HEK293 (cell line): Measurements from ENCODE around the gene CPNE9.

Experiments used
- CTCF ChIA-PET: fragments of 350-600 bp; formaldehyde crosslinking; extraction: SDS; loops from one replicate; lab custom pipeline; 2021; ENCODE audit warnings: antibody characterized with exemption; lab: Yijun Ruan, JAX
- POLR2A ChIA-PET: fragments of 300-600 bp; formaldehyde crosslinking; extraction: SDS; loops from one replicate; lab custom pipeline; 2020; ENCODE audit warnings: antibody characterized with exemption, inconsistent platforms; lab: Yijun Ruan, JAX
- H3K27ac ChIP-seq: fragments of 200-500 bp; sonication (Bioruptor generic); 2 replicates; pipeline ENCODE4 v1.5.1; 2014; ENCODE audit warnings: low read depth, low read length, control low read depth, inconsistent platforms; ENCODE audit errors: extremely low read depth
- H3K36me3 ChIP-seq, 2 experiments: fragments of 200-500 bp in 1 of 2; sonication (Bioruptor generic) in 1 of 2; 1 replicate in 1 of 2; 2 replicates in 1 of 2; pipeline ENCODE4 v1.5.1; 2014 to 2017; ENCODE audit warnings: inconsistent platforms in 2 of 2, low read length in 2 of 2; ENCODE audit not compliant: control insufficient read depth in 2 of 2, insufficient read depth in 1 of 2
- H3K4me1 ChIP-seq: fragments of 200-500 bp; sonication (Bioruptor generic); 2 replicates; pipeline ENCODE4 v1.5.1; 2014; ENCODE audit warnings: mild to moderate bottlenecking, low read length, inconsistent platforms; ENCODE audit not compliant: control insufficient read depth, insufficient read depth
- H3K4me3 ChIP-seq: 2 replicates; pipeline ENCODE4 v1.5.1; 2011; ENCODE audit warnings: low read depth, mild to moderate bottlenecking, control low read depth, low read length, moderate library complexity
- H3K9me3 ChIP-seq: fragments of 200-500 bp; sonication (Bioruptor generic); 2 replicates; pipeline ENCODE4 v1.5.1; 2014; ENCODE audit warnings: low read depth, low read length, inconsistent platforms; ENCODE audit not compliant: control insufficient read depth, insufficient read depth
- EGR2 ChIP-seq: fragments of 450-650 bp; formaldehyde crosslinking; IDR thresholded peaks from 2 replicates; pipeline ENCODE4 v1.5.1; 2016; ENCODE audit warnings: low read depth, missing biosample characterization, missing genetic modification characterization
- GFI1B ChIP-seq: fragments of 450-650 bp; formaldehyde crosslinking; IDR thresholded peaks from 2 replicates; pipeline ENCODE4 v1.5.1; 2016; ENCODE audit warnings: missing biosample characterization, missing genetic modification characterization
- GLI4 ChIP-seq: fragments of 450-650 bp; formaldehyde crosslinking; IDR thresholded peaks from 2 replicates; pipeline ENCODE4 v1.5.1; 2016; ENCODE audit warnings: missing biosample characterization, missing genetic modification characterization
- GLIS1 ChIP-seq: fragments of 450-650 bp; formaldehyde crosslinking; IDR thresholded peaks from 2 replicates; pipeline ENCODE4 v1.5.1; 2016; ENCODE audit warnings: missing biosample characterization, missing genetic modification characterization
- GLIS2 ChIP-seq: fragments of 450-650 bp; formaldehyde crosslinking; IDR thresholded peaks from 2 replicates; pipeline ENCODE4 v1.5.1; 2016; ENCODE audit warnings: missing biosample characterization, missing genetic modification characterization
- IKZF3 ChIP-seq: fragments of 450-650 bp; IDR thresholded peaks from 2 replicates; pipeline ENCODE4 v1.5.0; 2018; ENCODE audit warnings: missing biosample characterization, mild to moderate bottlenecking, missing genetic modification characterization, moderate library complexity
- KLF1 ChIP-seq: fragments of 450-650 bp; formaldehyde crosslinking; IDR thresholded peaks from 2 replicates; pipeline ENCODE4 v1.5.1; 2016; ENCODE audit warnings: missing biosample characterization, missing genetic modification characterization
- KLF16 ChIP-seq: fragments of 450-650 bp; formaldehyde crosslinking; IDR thresholded peaks from 2 replicates; pipeline ENCODE4 v1.5.1; 2017; ENCODE audit warnings: missing biosample characterization, missing genetic modification characterization
- KLF7 ChIP-seq: fragments of 450-650 bp; formaldehyde crosslinking; IDR thresholded peaks from 2 replicates; pipeline ENCODE4 v1.5.1; 2016; ENCODE audit warnings: missing biosample characterization, missing genetic modification characterization, borderline replicate concordance
- PATZ1 ChIP-seq: fragments of 450-650 bp; formaldehyde crosslinking; IDR thresholded peaks from 2 replicates; pipeline ENCODE4 v1.5.1; 2016; ENCODE audit warnings: missing biosample characterization, missing genetic modification characterization
- RBAK ChIP-seq: fragments of 450-650 bp; formaldehyde crosslinking; IDR thresholded peaks from 2 replicates; pipeline ENCODE4 v1.5.1; 2016; ENCODE audit warnings: missing biosample characterization, missing genetic modification characterization
- REPIN1 ChIP-seq: fragments of 450-650 bp; formaldehyde crosslinking; IDR thresholded peaks from 2 replicates; pipeline ENCODE4 v1.5.1; 2017; ENCODE audit warnings: missing biosample characterization, missing genetic modification characterization, low read depth
- SCRT1 ChIP-seq: fragments of 450-650 bp; formaldehyde crosslinking; IDR thresholded peaks from 2 replicates; pipeline ENCODE4 v1.5.1; 2016; ENCODE audit warnings: missing biosample characterization, missing genetic modification characterization, borderline replicate concordance
- SCRT2 ChIP-seq: fragments of 450-650 bp; formaldehyde crosslinking; IDR thresholded peaks from 2 replicates; pipeline ENCODE4 v1.5.1; 2016; ENCODE audit warnings: missing biosample characterization, missing genetic modification characterization
- SP2 ChIP-seq: fragments of 450-650 bp; formaldehyde crosslinking; IDR thresholded peaks from 2 replicates; pipeline ENCODE4 v1.5.1; 2016; ENCODE audit warnings: missing biosample characterization, missing genetic modification characterization
- SP7 ChIP-seq: fragments of 450-650 bp; formaldehyde crosslinking; IDR thresholded peaks from 2 replicates; pipeline ENCODE4 v1.5.1; 2016; ENCODE audit warnings: missing biosample characterization, missing genetic modification characterization
- ZBTB26 ChIP-seq: fragments of 450-650 bp; formaldehyde crosslinking; optimal IDR thresholded peaks from 2 replicates; pipeline ENCODE3; 2016; ENCODE audit warnings: missing biosample characterization, mild to moderate bottlenecking, missing genetic modification characterization
- ZFP69B ChIP-seq: fragments of 450-650 bp; formaldehyde crosslinking; IDR thresholded peaks from 2 replicates; pipeline ENCODE4 v1.5.1; 2016; ENCODE audit warnings: missing biosample characterization, missing genetic modification characterization
- ZNF121 ChIP-seq: fragments of 450-650 bp; formaldehyde crosslinking; IDR thresholded peaks from 2 replicates; pipeline ENCODE4 v1.5.1; 2016; ENCODE audit warnings: missing biosample characterization, missing genetic modification characterization
- ZNF2 ChIP-seq: fragments of 450-650 bp; formaldehyde crosslinking; IDR thresholded peaks from 2 replicates; pipeline ENCODE4 v1.5.1; 2016; ENCODE audit warnings: missing biosample characterization, missing genetic modification characterization
- ZNF248 ChIP-seq: fragments of 450-650 bp; formaldehyde crosslinking; IDR thresholded peaks from 2 replicates; pipeline ENCODE4 v1.5.1; 2017; ENCODE audit warnings: missing biosample characterization, missing genetic modification characterization
- ZNF335 ChIP-seq: fragments of 450-650 bp; formaldehyde crosslinking; conservative IDR thresholded peaks from 2 replicates; pipeline ENCODE4 v1.5.1; 2016; ENCODE audit warnings: missing biosample characterization, missing genetic modification characterization
- ZNF398 ChIP-seq: fragments of 450-650 bp; formaldehyde crosslinking; IDR thresholded peaks from 2 replicates; pipeline ENCODE4 v1.5.1; 2017; ENCODE audit warnings: missing biosample characterization, missing genetic modification characterization
- ZNF426 ChIP-seq: fragments of 450-650 bp; formaldehyde crosslinking; IDR thresholded peaks from 2 replicates; pipeline ENCODE4 v1.5.1; 2017; ENCODE audit warnings: missing biosample characterization, missing genetic modification characterization, mild to moderate bottlenecking, inconsistent platforms, moderate library complexity
- ZNF449 ChIP-seq: fragments of 450-650 bp; formaldehyde crosslinking; IDR thresholded peaks from 2 replicates; pipeline ENCODE4 v1.5.1; 2017; ENCODE audit warnings: missing biosample characterization, mild to moderate bottlenecking, missing genetic modification characterization, moderate library complexity
- ZNF660 ChIP-seq: fragments of 450-650 bp; IDR thresholded peaks from 2 replicates; pipeline ENCODE4 v1.5.1; 2018; ENCODE audit warnings: missing biosample characterization, mild to moderate bottlenecking, missing genetic modification characterization
- ZNF692 ChIP-seq: fragments of 450-650 bp; formaldehyde crosslinking; IDR thresholded peaks from 2 replicates; pipeline ENCODE4 v1.5.1; 2016; ENCODE audit warnings: missing biosample characterization, missing genetic modification characterization
- ZNF843 ChIP-seq: fragments of 450-650 bp; formaldehyde crosslinking; IDR thresholded peaks from 2 replicates; pipeline ENCODE4 v1.5.1; 2016; ENCODE audit warnings: missing biosample characterization, missing genetic modification characterization
- ZSCAN30 ChIP-seq: fragments of 450-650 bp; IDR thresholded peaks from 2 replicates; pipeline ENCODE4 v1.5.1; 2018; ENCODE audit warnings: missing biosample characterization, mild to moderate bottlenecking, missing genetic modification characterization, moderate library complexity

The CPNE9 gene

GRCh38 chr3:9749645-9750555, 46.3 kb downstream of the CPNE9 start, which contains the start of gene OGG1:
Gene OGG1, plus strand, starts transcription at chr3:9749952. Its CDS starts 335 bp downstream, at chr3:9750287.
- peaks cover 0 to 73% of the 10 kb centered on the region in 2 experiments; a peak in 2 of 3 replicates for H3K36me3 ChIP-seq
- H3K9me3 ChIP-seq, result no peaks in the 10 kb centered on the region
- CTCF ChIA-PET, result interaction anchor here (0.7 to 2.2 kb wide), 6 partner anchors 20 to 246 kb away, joined by 3 to 7 read pairs (median 4); no protein-coding TSS in a partner anchor
- H3K4me3 ChIP-seq, result peak within 1 kb of the TSS; percentile 70
- 0 out of 2 replicates have a peak, but pooled peaks cover 2% of the 10 kb centered on the region for H3K4me1 ChIP-seq
- peak within 1 kb of the TSS; percentile 66 for H3K27ac ChIP-seq
- POLR2A ChIA-PET, result interaction anchor here (0.8 to 2.7 kb wide), 12 partner anchors 9 to 353 kb away, joined by 3 to 47 read pairs (median 8); partner anchors contain the start of genes ARPC4, BRPF1, CAMK1 and MTMR14
- peak; percentile 67 for TF ChIP-seq IKZF3
- no peak; the same call in 1 of the 2 replicates for TF ChIP-seq ZNF843
- no peak for TF ChIP-seq RBAK (tag by site-specific recombination)
- TF ChIP-seq GLIS2 (tag by site-specific recombination), result peak; percentile 77
- TF ChIP-seq GFI1B (tag by site-specific recombination), result 0 out of 2 replicates have a peak, but pooled peaks have one; percentile 39
- peak; percentile 30; the same call in 1 of the 2 replicates for TF ChIP-seq ZFP69B
- peak; percentile 95 for TF ChIP-seq ZNF449 (tag by site-specific recombination)
- no peak for TF ChIP-seq GLI4 (tag by site-specific recombination)
- TF ChIP-seq SP2, result peak; percentile 97
- TF ChIP-seq ZNF692 (tag by site-specific recombination), result 0 out of 2 replicates have a peak, but pooled peaks have one; percentile 47
- TF ChIP-seq ZNF121 (tag by site-specific recombination), result peak; percentile 73; the same call in 1 of the 2 replicates
- peak; percentile 96 for TF ChIP-seq ZNF335 (tag by site-specific recombination)
- TF ChIP-seq SP7 (tag by site-specific recombination), result peak; percentile 82; the same call in 1 of the 2 replicates
- no peak for TF ChIP-seq SCRT1
- peak; percentile 56; the same call in 1 of the 2 replicates for TF ChIP-seq ZSCAN30 (tag by site-specific recombination)
- TF ChIP-seq GLIS1 (tag by site-specific recombination), result peak; percentile 59
- TF ChIP-seq ZNF660 (tag by site-specific recombination), result no peak; the same call in 1 of the 2 replicates
- TF ChIP-seq KLF1 (tag by site-specific recombination), result peak; percentile 98
- no peak for TF ChIP-seq ZNF248 (tag by site-specific recombination)
- TF ChIP-seq PATZ1, result peak; percentile 97
- TF ChIP-seq ZNF398 (tag by site-specific recombination), result peak; percentile 91
- peak; percentile 85 for TF ChIP-seq ZBTB26
- peak; percentile 92 for TF ChIP-seq KLF16 (tag by site-specific recombination)
- TF ChIP-seq KLF7 (tag by site-specific recombination), result peak; percentile 97
- TF ChIP-seq EGR2 (tag by site-specific recombination), result peak; percentile 99
- TF ChIP-seq SCRT2 (tag by site-specific recombination), result peak; percentile 46; the same call in 1 of the 2 replicates
- peak; percentile 78 for TF ChIP-seq ZNF2
- TF ChIP-seq ZNF426 (tag by site-specific recombination), result no peak
- no peak; the same call in 1 of the 2 replicates for TF ChIP-seq REPIN1 (tag by site-specific recombination)
